HG02840 (cell line): ENCODE measurements around the gene HEYL.

Experiments
- ATAC-seq: cut with Tn5 transposase; IDR thresholded peaks from one replicate; pipeline ENCODE4 v1.9.1; 2021; ENCODE audit warnings: mild to moderate bottlenecking, moderate library complexity, moderate number of reproducible peaks; ENCODE audit not compliant: unreplicated experiment, low FRiP score

The HEYL gene

GRCh38 chr1:39639305-39640130, at the start of gene HEYL:
TSS of gene HEYL (minus strand) at chr1:39639643. CDS start at chr1:39639625, 18 bp downstream.
- ATAC-seq: no peak

- ATAC-seq: no peak
Measured at GRCh38 chr1:39689214-39689613, 49.8 kb upstream of the HEYL start.

DNA sequence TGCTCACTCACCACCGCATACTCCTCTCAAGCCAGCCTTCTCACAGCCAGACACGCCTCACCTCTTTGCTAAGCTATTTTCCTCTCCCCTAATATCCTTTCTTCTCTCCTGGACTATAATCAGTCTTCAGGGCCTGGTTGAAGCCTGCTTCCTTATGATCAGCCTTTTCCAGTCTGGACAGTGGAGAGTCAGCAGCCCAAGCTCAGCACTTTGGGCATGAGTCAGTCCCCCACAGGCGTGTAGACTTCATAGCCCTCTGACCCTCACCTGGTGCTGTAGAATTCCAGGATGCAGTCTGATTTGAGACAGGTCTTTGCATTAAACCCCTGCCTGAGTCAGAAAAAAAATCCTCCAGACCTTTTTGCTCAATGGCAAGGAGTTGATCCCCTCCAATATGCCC, 49.3 kb upstream of the HEYL start:
- ATAC-seq: no peak

DNA sequence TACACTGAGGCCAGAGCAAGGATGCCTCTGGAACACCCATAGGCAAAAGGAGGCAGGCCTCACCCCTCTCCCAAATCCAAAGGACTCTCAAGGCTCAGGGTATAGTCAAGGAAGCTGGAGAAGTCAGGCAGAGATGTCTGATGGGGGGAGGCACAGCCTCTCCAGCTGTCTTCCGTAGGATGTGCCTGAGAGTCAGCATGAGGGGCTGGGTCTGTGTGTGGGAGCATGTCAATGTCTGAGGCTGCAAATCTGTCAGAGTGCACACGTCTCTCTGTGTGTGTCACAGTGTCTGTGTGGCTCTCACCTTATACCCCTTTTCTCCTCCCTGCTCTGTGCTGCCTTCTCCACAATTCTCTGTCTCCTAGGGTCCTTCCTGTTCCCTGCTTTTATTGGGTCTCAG, 47.8 kb upstream of the HEYL start:
- ATAC-seq: no peak

DNA sequence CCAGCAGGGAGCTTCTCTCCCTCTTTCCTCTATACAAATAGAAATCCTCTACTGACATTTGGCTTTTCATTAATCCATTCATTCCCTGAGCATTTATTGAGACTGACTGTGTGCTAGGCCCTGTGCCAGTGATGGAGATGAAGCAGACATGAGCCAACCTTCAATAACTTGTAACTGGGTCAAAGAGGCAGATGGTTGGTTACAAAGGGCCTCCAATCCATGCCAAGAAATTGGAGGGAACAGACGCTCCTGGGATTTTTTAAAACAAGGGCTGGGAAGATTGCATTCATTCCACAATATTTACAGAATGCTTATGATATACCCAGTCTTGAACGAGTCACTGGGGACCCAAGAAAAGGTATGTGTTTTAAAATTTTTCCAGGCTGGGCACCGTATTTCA, 45.6 kb upstream of the HEYL start:
- no peak for ATAC-seq

DNA sequence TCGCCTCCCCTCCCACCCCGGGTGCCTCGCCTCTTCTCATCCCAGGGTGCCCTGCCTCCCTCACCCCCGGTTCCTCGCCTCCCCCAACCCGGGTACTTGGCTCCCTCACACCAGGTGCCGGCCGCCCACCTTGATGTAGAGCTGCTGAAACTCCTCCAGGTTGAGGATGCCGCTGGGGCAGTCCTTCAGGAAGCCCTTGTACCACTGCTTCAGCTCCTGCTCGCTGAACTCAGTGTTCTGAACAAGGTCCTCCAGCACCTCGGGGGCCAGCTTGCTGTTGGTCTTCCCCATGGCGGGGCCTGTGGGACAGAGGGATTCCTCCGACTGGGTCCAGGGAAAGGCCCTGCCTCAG, 44.8 kb upstream of the HEYL start:
- no peak for ATAC-seq

DNA sequence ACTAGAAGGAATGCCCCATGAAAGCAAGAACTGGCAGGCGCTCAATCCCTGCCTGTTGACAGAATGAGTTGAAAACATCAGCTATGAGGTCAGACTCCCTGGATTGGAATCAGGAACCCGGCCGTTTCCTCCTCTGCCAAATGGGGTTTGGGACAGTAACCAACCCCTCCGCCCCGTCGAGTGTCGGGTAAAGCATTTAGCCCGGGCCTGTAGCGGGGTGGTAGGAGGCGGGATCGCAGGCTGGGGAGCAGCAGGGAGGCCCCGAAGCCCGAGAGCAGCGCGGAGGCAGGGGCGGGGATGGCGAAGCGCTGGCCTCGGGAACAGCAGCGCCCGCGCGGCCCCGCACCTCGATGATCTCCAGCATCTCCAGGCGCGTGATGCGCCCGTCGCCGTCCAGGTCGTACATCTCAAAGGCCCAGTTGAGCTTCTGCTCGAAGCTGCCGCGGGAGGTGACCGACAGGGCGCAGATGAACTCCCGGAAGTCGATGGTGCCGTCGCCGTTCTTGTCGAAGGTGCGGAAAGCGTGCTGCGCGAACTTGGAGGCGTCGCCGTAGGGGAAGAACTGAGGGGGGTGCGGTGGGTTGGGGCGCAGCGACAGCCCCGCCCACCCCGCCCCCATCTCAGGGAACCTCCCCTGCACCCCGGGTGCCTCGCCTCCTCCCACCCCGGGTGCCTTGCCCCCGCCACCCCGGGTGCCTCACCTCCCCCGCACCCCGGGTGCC, 44.3 kb upstream of the HEYL start:
- ATAC-seq: no peak

DNA sequence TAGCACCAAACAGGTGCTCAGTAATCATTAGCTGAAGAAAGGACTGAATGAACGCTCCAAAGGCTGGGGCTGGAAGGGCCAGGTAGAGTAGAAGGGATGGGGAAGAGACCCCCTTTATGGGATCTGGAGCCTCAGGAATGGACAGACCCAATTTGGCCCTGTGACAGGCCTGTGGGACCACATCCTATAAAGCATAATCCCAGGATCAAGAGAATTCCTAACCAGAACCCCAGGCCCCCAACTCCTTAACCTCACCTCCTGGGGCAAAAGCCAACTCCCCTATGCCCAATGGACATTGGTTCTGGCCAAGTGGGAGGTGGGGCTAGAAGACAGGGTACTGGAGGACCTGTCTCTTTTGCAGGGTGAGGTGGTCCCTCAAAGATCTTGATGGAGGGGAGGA, 42.6 kb upstream of the HEYL start:
- no peak for ATAC-seq

GRCh38 chr1:39681294-39681693, 41.9 kb upstream of the HEYL start:
- no peak for ATAC-seq

GRCh38 chr1:39680751-39681150, 41.3 kb upstream of the HEYL start:
- ATAC-seq: no peak

DNA sequence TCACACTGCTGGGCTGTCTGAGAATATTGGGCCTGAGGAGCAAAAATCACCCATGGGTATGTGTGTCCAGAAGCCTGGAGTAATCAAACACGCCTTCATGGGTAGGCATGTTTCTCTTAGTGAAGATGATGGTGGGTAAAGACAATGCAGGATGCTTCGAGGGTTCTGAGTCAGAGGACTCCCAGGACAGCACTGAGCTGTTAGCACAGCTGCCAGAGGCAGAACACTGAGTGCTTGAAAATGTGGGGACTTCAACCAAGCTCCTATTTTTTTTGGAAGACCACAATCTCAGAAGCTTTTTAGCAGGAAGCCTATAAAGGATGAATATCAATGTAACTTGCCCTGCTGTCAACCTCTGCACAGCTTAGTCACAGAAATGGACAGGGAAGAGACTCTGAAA, 40.4 kb upstream of the HEYL start:
- ATAC-seq: no peak

- no peak for ATAC-seq
Measured at GRCh38 chr1:39678889-39679288, 39.4 kb upstream of the HEYL start.

DNA sequence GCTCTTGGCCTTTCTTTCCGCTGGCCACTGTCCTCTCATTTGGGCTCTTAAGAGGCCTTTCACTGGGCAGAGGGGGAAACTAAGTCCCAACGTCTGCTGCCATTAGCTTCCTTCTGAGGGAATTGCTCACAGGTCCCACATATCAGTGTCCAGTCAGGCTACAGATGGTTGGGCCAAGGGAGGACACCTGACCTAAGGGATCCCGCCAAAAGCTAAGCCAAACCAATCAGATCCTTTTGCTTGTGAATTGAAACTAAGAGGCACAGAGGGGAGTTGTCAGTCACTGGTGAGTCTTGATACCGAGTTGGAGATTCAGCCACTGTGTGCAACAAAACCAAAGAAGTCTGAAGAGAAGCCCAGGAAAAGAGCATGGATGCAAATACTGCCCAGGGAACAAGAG, 38.2 kb upstream of the HEYL start:
- no peak for ATAC-seq

DNA sequence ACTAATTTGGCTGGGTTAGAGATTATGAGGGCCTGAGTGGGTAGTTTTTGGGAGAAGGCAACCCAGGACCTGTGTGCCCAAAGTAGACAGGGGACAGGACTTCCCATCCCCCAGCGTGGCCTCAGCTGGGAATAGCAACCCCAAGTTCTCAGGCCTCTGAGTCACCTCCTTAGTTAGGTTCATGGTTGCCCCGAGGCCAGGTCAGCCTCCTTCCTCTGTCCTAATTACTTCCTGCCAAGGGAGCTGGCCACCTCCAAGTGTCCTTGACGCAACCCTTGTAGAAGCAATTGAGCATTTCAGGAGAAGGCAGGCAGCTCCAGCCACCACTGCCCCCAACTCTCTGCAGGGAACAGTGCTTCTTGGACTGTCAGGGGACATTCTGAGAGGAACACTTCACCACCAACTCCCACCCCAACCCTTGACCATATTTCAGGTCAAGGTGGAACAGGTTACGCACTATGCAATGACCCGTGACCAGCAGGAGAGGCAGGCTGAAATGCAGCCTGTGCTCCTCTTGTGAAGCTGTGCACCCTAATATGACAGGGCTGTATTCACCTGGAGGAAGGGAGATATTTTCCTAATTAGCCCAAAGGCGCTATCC, 37.6 kb upstream of the HEYL start:
- no peak for ATAC-seq

GRCh38 chr1:39675220-39675619, 35.8 kb upstream of the HEYL start:
- ATAC-seq: no peak

- ATAC-seq: no peak
Measured at GRCh38 chr1:39673215-39673614, 33.8 kb upstream of the HEYL start.

GRCh38 chr1:39672551-39672947, 33.1 kb upstream of the HEYL start:
- no peak for ATAC-seq

DNA sequence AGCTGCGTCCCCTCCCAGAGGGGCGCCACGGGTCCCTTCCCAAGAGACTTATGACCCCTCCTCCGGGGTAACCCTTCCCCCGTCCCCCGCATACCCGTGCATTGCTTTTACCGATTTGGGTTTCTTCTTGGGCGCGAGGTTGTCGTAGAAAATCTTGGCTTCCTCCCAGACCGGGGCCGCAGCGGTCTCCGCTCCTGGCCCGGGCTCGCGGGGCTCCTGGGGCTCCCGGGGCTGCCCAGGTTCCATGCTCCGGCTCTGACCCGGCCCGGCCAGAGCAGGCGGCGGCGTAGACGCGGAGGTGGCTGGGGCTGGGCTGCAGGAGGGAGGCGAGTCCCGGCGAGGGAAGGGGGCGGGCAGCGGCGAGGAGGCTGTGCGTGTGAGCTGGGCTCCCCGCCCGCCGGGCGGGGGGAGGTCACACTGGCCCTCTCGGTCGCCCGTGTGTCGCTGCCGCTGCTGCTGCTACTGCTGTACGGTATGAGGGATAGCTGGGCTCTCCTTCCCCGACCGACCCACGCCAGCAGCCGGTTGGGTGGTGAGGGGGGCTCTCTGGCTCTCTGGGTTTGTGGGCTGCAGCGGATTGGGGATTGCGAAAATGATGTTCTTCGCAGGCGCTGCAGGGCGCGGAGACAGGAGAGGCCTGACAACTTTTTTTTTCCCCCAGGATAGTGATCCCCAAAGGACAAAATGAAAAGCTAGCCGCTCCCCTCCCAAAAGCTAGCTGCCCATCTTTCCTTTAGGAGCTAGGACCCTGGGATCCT, 32.5 kb upstream of the HEYL start, which contains the start of gene NT5C1A:
NT5C1A (minus strand) TSS at position 315 of the 758 bp plus-strand sequence; CDS start at position 246, 69 bp downstream.
- no peak for ATAC-seq

DNA sequence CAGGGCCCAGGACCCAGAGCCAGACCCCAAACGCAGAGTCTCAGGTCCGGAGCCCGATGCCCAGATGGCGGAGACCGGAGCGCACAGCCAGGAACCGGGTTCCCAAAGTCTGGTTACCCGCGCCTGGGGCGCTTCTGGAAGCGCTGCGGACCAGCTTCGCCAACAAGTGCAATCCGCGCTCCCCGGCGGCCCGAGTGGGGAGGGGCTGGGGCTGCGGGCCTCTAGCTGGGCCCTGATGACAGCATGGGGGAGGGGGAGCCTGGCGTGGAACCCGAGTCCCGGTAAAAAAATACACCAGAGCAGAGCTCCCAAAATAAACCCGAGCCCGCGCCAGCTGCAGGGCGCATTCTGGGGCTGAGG, 32.0 kb upstream of the HEYL start:
- ATAC-seq: no peak

- no peak for ATAC-seq
Measured at GRCh38 chr1:39670689-39671088, 31.2 kb upstream of the HEYL start.

- no peak for ATAC-seq
Measured at GRCh38 chr1:39668894-39669293, 29.5 kb upstream of the HEYL start.
